Stimulated activated CD4-positive, alpha-beta T cell treated with anti-CD3 and anti-CD28 coated beads, Interleukin-4, amount 100 ng/mL, for 24 hours (primary cell): ENCODE measurements around the gene TOX4.
"Not testable (repeated sequence)": the region's sequence is repeated elsewhere in the genome, so short reads cannot be mapped to it uniquely, and the experiment has no call there.

Experiments used
- DNase-seq: peaks from one replicate; pipeline ENCODE4 v3.0.0-alpha.2; 2020

The TOX4 gene

GRCh38 chr14:21535545-21536417 lies 58.8 kb downstream of the TOX4 start:
- DNase-seq, result no peak

- no peak for DNase-seq
Observed at GRCh38 chr14:21536418-21537089, 59.6 kb downstream of the TOX4 start.

GRCh38 chr14:21537090-21537424 lies 60.1 kb downstream of the TOX4 start:
- no peak for DNase-seq

GRCh38 chr14:21539189-21539940 lies 62.4 kb downstream of the TOX4 start:
- no peak for DNase-seq

GRCh38 chr14:21541413-21542074 lies 64.5 kb downstream of the TOX4 start:
- DNase-seq, result no peak

GRCh38 chr14:21543521-21543960 lies 66.5 kb downstream of the TOX4 start:
- no peak for DNase-seq

- no peak for DNase-seq
Observed at GRCh38 chr14:21543963-21544362, 67.0 kb downstream of the TOX4 start.

- not testable (repeated sequence) for DNase-seq
Observed at GRCh38 chr14:21544588-21544987, 67.6 kb downstream of the TOX4 start.
